HG02943 (cell line): ENCODE measurements around the gene CDC25A.
A peak's percentile ranks its signal among the peaks of the same experiment; 100 is the strongest.

Experiments
- ATAC-seq: cut with Tn5 transposase; IDR thresholded peaks from one replicate; pipeline ENCODE4 v1.9.1; 2021; ENCODE audit warnings: mild to moderate bottlenecking, low read depth, moderate library complexity; ENCODE audit not compliant: unreplicated experiment

Gene CDC25A

DNA sequence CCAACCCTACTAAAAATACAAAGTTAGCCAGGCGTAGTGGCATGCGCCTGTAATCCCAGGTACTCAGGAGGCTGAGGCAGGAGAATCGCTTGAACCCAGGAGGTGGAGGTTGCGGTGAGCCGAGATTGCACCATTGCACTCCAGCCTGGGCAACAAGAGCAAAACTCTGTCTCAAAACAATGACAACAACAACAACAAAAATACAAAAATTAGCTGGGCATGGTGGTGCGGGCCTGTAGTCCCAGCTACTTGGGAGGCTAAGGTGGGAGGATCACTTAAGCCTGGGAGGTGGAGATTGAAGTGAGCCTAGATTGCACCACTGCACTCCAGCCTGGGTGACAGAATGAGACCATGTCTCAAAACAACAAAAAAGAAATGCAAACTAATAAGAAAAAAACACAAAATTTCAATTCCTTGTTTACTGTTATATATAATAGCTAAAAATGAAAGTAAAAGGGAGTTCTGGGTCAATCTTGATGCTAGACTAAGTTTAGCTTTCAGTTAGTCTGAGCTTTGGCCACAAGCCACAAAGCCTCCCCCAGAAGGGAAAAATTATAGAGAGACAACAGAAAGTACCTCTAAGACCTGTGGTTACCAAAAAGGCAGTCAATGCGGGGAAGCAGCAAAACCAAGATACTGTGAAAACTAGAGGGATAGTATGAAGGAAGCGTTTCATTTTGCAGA, 76.0 kb downstream of the CDC25A start:
- ATAC-seq, result peak; percentile 86

DNA sequence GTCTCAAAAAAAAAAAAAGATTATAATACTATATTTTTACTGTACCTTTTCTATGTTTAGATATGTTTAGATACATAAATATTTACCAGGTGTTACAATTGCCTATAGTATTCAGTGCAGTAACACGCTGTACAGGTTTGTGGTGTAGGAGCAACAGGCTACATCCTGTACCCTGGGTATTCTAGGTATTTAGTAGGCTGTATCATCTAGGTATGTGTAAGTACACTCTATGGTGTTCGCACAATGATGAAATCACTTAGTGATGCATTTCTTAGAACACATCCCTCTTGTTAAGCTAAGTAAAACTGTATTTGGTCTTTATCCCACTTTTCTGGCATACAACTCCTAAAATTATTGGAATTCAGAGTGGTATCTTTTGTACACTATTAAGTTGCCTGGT, 77.8 kb downstream of the CDC25A start:
- no peak for ATAC-seq

DNA sequence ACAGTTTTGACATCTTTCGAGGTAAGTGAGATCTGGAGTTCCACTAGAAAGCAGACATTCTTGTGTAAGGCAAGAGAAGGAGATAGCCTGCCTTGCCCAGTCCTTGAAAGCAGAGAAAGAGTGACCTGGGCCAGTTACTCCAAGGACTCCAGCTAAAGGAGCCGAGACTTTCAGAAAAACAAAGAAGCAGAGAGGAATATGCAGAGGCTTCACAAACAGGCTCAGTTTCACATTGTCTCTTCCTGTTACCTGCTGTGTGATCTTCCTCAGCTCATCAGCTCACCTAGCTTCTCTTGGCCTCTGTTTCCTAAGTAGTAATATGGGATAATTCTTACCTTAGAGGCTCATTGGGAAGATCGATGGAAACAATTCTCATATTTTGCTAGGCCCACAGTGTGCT, 81.0 kb downstream of the CDC25A start:
- no peak for ATAC-seq
